GM21367 (cell line): ENCODE data around the gene NTM.

Experiments
- ATAC-seq: cut with Tn5 transposase; IDR thresholded peaks from one replicate; pipeline ENCODE4 v1.9.1; 2021; ENCODE audit not compliant: unreplicated experiment

The NTM gene

DNA sequence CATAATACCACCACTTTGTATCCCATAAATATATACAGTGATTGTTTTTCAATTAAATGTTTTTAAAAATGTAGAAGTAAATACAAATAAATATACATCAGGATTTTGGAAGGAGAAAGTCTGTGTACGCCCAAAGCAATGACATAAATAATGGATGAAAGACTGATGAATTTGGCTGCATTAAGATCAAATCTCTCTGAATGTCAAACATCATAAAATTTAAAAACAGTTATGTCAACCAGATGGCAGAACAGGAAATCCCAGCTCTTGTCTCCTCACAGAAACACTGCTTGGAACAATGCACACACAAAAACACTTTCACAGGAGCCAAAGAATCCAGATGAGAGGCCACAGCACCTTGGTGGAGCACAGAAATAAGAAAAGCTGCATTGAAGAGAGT lies 332.9 kb downstream of the NTM start:
- no peak for ATAC-seq

DNA sequence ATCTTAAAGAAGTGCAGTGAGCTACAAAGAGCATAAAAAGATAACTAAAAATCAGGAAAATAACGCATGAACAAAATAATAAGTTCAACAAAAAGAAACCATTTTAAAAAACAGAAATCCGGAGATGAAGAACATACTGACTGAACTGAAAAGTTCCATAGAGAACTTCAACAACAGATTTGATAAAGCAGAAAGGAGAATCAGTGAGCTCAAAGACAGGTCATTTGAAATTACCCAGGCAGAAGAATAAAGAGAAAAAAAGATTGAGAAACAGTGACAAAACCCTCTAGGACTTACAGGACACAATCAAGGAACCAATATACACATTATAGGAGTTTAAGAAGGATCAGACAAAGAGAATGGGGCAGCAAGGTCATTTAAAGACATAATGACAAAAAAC lies 334.3 kb downstream of the NTM start:
- ATAC-seq = no peak

DNA sequence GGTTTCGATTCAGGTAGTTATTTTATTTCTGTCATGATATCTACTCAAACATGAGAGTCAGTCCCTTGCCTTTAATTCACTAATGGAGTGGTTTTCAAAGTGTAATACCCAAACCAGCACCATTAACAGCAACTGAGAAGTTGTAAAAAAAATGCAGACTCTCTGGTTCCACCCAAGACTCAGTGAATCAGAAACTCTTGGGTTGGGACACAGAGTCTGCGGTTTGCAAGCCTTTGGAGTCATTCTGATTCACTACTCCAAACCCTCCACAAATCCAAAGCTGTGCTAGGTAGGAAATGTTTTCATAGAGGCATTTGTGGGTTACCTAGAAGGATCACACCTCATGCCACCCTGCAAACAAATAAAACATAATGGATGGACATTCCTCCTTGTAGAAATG lies 340.1 kb downstream of the NTM start:
- ATAC-seq = no peak

DNA sequence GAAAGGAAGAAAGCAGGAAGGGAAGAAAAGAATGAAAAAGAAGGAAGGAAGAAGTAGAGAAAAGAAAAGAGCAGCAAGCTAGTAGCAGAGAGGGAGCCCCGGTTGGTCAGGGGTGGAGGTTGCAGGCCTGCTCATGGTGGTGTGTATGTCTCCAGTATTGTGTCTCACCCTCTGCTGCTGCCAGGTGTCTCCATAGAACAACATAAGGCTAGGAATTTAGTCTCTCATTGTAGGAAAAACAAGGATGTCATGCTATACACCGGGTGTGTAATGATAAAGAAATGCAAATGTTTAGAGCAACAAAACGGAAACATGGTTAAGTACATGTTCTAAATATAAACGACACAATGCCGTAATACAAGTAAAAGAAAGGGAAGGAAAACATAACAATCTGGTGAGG lies 342.5 kb downstream of the NTM start:
- ATAC-seq = no peak

DNA sequence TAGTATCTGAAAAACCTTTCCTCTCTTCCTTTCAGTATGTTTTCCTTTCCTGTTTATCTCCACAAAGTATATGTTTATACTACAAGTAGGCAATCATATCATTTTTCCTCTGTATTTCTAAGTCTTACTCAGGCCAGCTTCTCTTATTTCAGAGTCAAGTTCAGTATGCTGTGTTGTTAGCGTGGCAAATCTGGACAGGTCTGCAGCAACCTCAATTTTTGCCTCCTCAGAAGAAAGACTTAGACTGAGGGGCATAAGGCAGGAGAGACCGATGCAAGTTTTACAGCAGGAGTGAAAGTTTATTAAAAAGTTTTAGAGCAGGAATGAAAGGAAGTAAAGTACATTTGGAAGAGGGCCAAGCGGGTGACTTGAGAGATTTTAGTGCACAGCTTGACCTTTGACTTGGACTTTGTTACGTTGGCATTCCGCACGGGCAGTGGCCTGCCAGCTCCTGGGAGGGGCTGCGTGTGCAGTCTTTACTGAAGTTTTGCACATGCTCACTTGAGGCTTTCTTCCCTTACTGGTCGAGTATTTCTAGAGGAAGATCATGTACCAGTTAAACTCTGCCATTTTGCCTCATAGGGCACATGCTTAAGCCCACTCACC lies 343.2 kb downstream of the NTM start:
- ATAC-seq = no peak

DNA sequence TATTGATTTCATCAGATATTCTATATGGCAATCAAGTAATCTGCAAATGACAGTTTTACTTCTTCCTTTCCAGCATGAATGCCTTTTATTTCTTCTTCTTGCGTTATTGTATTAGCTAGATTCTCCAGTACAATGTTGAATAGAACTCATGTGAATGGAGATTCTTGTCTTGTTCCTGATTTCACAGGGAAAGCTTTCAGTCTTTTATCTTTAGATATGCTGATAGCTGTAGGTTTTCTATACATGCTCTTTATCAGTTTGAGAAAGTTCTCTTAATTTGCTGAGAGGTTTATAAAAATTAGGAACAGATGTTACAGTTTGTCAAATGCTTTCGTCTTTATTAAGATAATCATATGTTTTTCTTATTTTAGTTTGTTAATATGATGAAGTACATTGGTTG lies 347.2 kb downstream of the NTM start:
- no peak for ATAC-seq

DNA sequence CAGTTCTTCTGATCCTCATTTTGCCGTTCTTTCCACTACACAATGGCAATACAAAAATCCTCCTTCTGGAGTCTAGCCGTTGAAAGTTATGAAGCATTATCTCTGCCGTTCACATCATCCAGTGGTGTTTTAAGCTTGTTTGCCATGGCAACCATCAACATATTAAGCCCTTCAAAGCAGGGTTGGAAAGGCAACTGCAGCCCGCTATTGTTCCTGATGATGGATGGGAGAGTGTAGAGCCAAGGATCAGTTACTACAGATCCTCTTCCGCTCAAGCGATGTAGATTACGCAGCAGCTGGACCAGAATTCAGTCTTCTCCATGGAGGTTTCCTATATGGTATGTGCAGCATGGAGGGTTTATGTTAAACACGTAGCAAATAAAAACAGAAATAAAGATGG lies 352.7 kb downstream of the NTM start:
- no peak for ATAC-seq

DNA sequence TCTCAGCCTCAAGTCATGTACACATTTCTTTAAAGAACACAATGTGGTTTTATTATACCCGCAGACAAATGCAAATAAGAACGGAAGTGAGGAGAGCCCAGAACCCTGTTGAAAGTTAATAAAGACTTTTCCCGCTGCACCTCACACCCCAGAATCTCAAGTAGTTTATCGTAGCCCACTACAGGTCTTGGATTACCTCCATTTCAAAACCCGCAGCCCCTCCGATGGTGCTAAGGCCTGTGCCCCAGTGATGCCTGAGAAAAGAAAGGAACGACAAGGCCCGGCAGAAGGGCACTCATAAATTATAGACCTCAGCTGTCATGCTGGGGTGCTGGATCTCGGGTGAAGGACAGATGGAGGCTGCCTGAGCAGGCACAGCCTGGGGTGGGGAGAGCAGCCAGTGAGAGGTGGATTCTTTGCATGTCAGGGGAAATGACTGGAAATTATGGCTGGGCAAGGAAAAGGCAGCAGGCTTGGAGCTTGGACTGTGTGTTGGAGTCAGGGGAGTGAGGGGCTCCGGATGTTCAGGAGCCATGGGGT lies 354.1 kb downstream of the NTM start:
- no peak for ATAC-seq

DNA sequence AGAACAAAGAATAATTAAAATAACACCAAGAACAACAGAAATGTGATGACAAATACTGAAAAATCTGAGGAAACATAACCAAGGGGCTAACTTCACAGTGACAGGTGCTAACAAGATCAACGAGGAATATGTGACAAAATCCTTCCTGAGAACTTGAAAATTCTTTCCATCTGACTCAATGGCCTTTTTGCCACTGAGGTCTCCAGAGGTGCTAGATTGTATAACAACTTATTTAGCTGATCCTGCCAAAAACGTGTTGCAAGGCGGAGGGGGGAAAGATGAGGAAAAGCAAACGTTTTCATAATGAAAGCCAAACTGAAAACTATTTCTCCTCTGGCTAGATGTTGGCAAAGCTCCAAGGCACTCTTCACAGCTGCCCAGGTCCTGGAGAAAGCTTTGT lies 364.5 kb downstream of the NTM start:
- no peak for ATAC-seq

DNA sequence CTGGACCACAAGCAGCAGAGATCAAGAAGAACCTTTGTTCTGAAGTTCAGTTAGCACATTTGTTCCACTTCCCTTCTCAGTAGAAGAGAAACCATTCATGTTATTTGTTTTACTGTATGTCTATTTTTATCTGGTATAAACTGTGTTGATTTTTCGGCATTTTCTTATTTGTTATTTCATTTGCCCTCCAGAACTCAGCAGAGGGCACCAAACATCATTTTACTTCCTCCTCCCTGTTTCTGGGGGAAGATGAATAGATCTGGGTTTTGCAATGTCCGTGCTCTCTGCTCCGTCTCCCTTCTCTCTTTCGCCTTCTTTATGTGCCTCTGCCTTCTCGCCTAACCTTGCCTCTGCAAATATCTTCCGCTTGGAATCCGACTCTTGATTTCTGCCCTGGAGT lies 366.9 kb downstream of the NTM start:
- no peak for ATAC-seq

DNA sequence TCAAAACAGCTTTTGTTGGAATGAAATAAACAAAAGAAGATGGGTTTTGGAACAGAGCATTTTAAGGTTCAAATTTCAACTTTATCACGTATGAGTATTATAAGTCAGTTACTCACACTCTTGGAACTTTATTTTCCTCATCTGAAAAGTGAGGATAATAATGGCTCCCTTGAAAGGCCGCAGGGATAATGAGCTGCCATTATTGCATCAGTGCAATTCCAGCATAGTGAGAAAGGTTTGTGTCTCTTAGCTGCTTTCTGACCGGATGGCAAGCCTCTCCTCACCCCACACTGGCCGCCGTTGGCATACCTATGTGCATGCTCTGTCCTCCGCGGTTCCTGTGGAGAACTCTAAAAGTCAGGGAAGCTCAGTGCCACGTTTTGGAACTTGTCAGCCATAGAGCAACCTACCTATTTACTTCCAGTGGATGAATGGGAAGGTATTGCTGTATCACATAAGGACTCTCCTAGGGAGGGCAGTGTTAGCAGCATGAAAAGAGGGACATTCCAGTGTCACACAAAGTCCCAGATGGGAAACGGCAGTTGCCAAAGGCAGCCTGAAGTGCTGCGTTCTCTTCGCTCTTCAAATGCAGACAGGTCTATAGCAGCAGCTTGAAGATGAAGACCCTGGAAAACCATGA lies 368.9 kb downstream of the NTM start:
- no peak for ATAC-seq

DNA sequence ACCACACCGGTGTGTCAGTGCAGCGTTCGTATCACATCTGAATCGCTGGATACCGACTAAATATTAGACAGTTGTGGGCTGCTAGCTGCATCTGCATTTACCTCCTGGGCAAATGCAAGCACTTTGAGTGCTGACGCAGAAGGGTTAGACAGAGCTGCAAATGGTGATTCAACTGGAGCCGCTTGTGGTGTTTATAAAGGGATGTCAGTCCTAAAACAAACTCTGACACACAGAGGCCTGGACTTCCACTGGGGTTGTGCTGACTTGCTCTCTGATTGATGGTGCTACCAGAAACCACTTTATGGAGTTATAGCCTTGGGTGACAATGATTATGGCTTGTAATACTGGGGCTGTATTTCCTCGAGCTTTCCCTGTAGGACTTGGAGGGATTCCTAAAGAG lies 374.4 kb downstream of the NTM start:
- ATAC-seq = no peak

DNA sequence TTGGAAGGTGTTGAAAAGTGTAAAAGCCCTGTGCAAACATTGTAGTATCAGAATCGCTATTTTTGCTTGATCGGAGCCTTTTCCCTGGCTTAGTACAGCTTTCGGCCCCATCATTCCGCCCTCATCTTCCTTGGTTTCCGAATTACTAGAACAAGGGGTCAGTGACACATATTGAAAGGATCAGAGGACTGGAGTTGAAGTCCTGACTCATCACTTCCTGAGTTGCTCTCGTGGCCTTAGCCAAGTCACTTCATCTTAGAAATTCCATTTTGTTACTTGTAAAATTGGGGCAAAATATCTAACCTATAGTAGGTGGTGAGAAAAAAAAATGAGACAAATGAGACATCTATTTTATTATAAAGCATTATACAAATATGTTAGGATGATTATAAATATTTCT lies 375.0 kb downstream of the NTM start:
- ATAC-seq = no peak

DNA sequence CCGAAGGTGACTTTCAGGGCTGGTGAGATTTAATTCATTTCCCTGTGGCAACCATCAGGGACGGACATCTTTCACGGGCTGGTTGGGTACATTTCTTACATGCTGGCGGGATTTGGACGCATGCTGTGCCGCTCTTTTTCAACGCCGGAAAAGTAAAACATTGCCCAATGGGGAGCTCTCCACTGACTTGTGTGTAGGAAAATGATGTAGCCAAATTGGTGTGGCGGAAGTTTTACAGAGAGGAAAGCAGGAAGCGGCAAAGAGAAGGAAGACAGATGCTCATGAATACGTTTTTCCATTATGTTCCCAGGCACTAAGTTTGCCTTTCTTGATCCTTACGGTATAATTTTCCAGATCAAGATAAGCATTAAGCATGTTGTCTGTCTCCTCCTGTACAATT lies 375.8 kb downstream of the NTM start:
- ATAC-seq = no peak

DNA sequence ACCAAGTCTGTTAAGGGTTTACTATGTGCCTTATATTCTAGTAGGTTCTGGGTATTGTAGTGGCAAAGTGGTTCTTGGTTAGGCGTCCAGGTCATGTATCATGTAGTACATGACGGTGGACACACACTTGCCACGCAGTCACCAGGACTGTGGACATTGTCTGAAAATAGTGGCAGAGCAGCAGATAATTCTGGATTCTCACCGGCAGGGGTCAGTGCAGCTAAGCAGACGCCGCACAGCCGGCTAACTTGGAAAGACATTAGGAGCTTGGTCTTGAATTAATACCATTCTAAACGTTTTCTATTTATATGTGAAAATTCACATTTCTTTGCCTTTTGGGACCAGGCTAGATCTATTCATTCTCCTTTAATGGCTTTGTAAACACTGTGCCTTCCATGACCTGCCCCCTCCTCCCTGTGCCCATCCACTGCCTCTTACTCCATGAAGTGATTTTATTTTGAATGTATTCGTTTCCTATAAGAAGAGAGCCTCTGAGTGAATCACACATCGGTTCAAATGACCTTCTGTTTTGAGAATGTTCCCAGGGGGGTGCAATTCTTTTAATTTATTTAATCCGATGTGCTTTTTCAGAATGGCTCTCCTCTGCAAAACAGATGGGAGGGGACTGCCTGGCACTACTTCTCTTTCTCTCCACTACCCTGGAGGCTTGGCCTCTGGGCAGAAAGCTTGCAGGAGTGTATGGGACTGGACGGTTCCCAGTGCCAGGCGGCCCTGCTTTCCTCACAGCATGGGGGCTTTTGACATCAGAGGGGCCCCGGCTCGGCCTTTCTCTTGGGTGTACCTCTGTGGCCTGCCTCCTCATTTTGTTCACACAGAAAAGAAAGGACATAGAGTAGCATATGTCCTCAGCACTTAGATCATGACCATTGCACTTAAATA lies 378.0 kb downstream of the NTM start:
- peak; percentile 85 for ATAC-seq

DNA sequence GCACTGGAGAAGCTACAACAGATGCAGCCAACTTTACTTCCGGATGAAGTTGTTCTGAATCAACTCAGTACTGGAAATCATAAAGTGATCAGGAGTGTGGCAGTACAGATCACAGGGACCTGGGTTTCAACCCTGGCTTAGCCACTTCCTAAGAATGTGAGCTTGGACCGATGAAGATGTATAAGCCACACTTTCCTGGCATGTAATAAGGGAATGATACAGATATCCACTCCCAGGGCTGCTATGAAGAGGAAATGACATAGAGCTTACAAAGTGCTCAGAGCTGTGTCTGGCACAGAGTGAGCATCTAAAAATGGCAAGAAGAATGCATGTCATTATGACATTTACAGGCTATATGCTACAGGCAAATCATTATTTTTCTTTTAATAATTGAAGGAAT lies 378.7 kb downstream of the NTM start:
- ATAC-seq = no peak

DNA sequence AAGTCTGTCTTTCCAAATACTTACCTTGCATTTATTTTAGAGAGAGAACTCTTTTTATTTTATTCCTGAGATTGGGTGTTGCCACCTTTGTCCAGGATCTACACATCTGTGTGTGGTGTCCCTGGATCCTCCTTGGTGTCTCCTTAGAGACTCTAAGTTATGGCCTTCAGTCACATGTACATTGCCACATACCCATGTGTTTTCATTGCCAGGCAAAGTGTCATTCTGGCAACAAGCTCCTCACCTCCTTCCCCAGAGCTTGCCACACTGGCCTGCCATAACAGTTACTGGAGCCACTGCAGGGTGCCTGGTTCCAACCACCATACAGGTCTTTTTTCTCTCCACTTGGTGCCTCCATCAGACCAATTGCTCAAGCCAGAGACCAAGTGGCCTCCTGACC lies 379.7 kb downstream of the NTM start:
- no peak for ATAC-seq

DNA sequence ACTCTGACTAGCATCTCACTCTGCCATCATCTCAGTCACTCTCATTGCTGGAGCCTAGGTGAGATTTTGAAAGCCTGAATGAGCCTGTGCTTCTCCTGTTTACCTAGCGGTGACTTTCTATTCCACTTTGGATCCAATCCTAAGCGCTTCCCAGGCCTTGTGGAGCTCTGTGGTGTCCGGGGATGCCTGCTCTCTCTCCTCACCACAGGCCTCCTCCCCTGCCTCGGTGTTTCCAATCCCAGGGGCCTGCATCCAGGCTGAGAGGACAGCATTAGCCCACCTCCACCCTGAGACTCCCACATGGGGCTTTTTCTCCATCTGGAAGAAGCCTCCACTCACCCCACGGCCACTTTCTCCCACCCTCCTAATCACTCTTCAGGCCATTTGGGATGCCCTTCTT lies 380.3 kb downstream of the NTM start:
- ATAC-seq = no peak

DNA sequence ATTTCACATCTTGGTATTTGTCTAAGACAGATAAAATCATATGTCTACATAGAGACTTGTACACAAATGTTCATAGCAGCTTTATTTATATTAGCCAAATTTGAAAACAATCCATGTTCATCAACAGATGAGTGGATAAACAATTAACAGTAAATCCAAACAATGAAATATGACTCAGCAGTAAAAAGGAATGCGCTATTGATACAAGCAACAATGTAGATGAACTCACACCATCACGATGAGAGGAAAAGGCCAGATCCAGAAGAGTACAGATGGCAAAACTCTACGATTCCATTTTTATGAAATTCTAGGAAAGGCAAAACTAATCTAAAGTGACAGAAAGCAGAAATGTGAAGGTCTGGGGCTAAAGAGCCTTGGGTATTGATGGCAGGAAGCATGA lies 384.3 kb downstream of the NTM start:
- no peak for ATAC-seq

DNA sequence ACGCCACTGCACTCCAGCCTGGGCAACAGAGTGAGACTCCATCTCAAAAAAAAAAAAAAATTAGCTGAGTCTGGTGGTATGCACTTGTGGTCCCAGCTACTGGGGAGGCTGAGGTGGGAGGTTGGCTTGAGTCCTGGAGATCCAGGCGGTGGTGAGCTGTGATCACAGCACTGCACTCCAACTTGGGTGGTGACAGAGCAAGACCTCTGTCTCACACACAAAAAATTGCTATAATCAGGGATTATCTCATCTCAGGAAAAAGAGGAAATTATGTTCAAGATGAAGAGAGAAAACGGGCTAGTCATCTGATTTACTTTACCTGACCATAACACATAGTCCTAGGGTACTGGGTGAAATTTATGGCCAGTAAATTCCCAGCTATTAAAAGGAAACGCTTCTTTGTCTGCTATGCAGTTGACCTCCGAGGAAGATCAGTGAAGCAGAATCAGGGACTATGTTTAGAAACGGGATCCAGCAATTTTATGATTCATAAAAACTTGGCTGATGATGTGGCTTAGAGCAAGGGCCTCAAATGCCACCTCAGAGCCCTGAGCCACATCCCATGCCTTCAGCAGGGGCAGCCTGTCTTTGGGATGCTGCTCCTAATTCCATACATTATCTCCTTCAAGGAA lies 386.2 kb downstream of the NTM start:
- no peak for ATAC-seq

DNA sequence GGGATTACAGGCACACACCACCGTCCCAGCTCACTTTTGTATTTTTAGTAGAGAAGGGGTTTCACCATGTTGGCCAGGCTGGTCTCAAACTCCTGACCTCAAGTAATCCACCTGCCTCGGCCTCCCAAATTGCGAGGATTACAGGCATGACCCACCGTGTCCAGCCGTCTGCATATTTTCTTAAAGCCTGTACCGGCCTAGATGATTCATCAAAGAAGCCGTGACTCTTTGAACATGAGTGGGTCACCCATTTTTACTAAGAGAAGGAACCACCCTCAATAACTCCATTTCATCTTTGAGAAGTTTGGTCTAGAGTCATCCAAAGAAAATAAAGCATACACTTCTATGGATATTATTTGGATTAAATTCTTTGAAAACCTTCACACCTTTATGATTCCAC lies 388.3 kb downstream of the NTM start:
- ATAC-seq = no peak

DNA sequence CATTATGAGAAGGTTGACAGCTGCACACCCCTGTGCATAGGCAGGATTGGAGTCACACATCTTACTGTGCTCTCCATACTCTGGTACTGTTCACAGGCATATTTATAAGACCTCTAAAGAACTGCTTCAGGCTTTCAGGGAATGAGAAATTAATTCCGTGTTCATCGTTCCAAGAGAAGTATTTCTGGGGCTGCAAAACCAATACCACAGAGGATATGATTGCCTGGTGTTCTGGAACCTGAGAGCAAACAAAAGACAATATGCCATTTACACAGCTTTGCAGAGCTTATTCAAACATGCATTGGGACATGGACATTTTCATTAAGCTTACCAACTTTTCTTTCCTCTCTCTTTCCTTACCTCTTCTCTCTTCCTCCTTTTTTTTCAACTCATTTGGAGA lies 388.7 kb downstream of the NTM start:
- ATAC-seq = no peak
